Activated naive CD8-positive, alpha-beta T cell treated with anti-CD3 and anti-CD28 coated beads, Interleukin-2, amount 50 U/mL, for 24 hours (primary cell): ENCODE measurements around the gene RPL10.
A peak's percentile ranks its signal among the peaks of the same experiment; 100 is the strongest.

ENCODE experiments used
- ATAC-seq: fragments of 150-1000 bp; cut with Tn5 transposase; one replicate; pipeline ENCODE4 v1.10.0; 2021
- DNase-seq: peaks from one replicate; pipeline ENCODE4 v3.0.0; 2021
- H3K27ac Mint-ChIP-seq: one replicate; pipeline ENCODE4 v1.8.0; 2021; ENCODE audit warnings: mild to moderate bottlenecking, mixed read lengths
- H3K27me3 Mint-ChIP-seq: one replicate; pipeline ENCODE4 v1.8.0; 2021; ENCODE audit warnings: mixed read lengths
- H3K36me3 Mint-ChIP-seq: one replicate; pipeline ENCODE4 v1.8.0; 2021; ENCODE audit warnings: low read depth, mixed read lengths
- H3K4me1 Mint-ChIP-seq: one replicate; pipeline ENCODE4 v1.8.0; 2021; ENCODE audit warnings: mixed read lengths
- H3K4me3 Mint-ChIP-seq: one replicate; pipeline ENCODE4 v1.8.0; 2021; ENCODE audit warnings: mild to moderate bottlenecking, moderate library complexity, mixed read lengths
- H3K9me3 Mint-ChIP-seq: one replicate; pipeline ENCODE4 v1.8.0; 2021; ENCODE audit warnings: mixed read lengths

RPL10 gene

GRCh38 chrX:154412468-154412867 lies 14.3 kb downstream of the RPL10 start:
- Mint-ChIP-seq H3K9me3 (no peaks in the 10 kb centered on the region), H3K27me3 (no peaks in the 10 kb centered on the region), H3K4me3 (peak overlapping the region; percentile 79), H3K4me1 (peaks cover 19% of the 10 kb centered on the region), H3K36me3 (peaks cover 7% of the 10 kb centered on the region), H3K27ac (peak overlapping the region; percentile 73)
- no peak for DNase-seq
- peak; percentile 44 for ATAC-seq

DNA sequence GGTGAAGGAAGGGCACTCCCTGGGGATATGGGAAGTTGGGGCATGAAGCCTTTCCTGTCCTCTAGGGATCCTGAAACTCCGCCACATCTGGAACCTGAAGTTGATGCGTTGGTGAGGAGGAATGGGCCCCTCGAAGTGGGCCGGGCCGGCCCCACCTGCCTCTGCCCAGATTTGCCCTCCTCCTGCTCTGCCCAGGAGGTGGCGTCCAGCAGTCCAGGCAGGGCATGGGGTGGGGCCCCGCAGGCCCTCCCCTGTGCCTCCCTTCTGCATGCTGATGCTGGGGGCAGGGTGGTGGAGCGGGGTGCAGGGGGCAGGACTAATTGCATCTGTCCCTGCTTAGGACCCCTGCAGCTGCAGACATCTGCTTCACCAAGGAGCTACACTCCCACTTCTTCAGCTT lies 15.0 kb downstream of the RPL10 start:
- Mint-ChIP-seq H3K27me3 (no peaks in the 10 kb centered on the region), H3K36me3 (peaks cover 6% of the 10 kb centered on the region), H3K27ac (peak overlapping the region; percentile 73), H3K4me1 (peaks cover 19% of the 10 kb centered on the region), H3K4me3 (no peak overlapping the region), H3K9me3 (no peaks in the 10 kb centered on the region)
- ATAC-seq = no peak
- no peak for DNase-seq

- Mint-ChIP-seq H3K27me3 (no peaks in the 10 kb centered on the region), H3K4me1 (peaks cover 11% of the 10 kb centered on the region), H3K4me3 (no peak overlapping the region), H3K9me3 (no peaks in the 10 kb centered on the region), H3K27ac (no peak overlapping the region), H3K36me3 (peaks cover 5% of the 10 kb centered on the region)
- ATAC-seq = no peak
- DNase-seq = no peak
Measured at GRCh38 chrX:154417157-154417556, 19.0 kb downstream of the RPL10 start.

DNA sequence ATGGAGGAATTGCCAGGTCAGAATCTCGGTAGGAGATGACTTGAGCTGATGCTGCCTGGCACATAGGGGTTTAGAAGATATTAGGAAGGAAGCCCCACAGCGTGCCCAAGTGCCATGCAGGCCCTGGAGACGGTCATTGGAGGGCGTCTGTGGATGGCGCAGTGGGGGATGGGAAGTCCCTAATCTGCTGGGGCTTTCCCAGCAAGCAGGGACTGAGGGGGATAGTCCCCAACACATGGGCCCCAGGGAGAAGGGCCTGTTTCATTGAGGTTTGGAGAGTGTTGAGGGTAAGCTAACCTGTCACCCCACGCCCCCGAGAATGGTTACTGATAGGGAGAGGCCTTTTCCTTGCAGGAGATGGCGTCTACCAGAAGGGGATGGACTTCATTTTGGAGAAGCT lies 21.0 kb downstream of the RPL10 start:
- peaks cover 2% of the 10 kb centered on the region for H3K36me3 Mint-ChIP-seq
- no peak overlapping the region for H3K4me3 Mint-ChIP-seq
- no peak for DNase-seq
- no peak overlapping the region for H3K27ac Mint-ChIP-seq
- no peaks in the 10 kb centered on the region for H3K27me3 Mint-ChIP-seq
- peaks cover 7% of the 10 kb centered on the region for H3K4me1 Mint-ChIP-seq
- H3K9me3 Mint-ChIP-seq = no peaks in the 10 kb centered on the region
- no peak for ATAC-seq

DNA sequence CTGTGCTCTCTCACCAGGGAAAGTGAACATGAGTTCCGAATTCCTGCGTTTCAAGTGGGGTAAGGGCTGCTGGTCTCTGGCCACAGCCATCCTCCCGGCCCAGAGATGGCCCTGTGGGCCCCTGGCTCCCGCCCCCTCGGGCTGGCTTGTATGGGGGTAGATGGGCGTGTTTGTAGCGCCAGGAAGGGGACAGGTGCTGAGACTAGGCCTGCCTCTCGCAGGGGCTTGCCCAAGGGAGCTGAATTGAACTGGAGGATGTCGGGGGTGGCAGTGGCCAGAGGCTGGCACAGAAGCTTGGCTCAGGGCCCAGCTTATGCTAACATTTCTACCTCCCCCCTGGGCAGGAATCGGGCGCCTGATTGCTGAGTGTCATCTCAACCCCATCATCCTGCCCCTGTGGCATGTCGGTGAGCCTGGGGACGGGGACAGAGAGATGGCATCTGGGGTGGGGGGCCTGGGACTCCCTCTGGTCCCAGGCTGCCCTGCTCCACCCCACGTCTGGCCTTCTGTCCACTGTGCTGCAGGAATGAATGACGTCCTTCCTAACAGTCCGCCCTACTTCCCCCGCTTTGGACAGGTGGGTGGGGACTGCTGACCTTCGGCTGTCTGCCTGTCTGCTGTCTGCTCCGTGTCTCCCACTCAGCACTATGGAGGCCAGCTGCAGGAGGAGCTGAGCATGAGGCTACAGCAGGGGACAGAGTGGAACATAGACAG lies 21.7 kb downstream of the RPL10 start:
- Mint-ChIP-seq H3K27ac (no peak overlapping the region), H3K9me3 (no peaks in the 10 kb centered on the region), H3K4me3 (no peak overlapping the region), H3K36me3 (peaks cover 2% of the 10 kb centered on the region), H3K27me3 (no peaks in the 10 kb centered on the region), H3K4me1 (peaks cover 7% of the 10 kb centered on the region)
- no peak for DNase-seq
- no peak for ATAC-seq

- no peaks in the 10 kb centered on the region for H3K9me3 Mint-ChIP-seq
- no peak for ATAC-seq
Measured at GRCh38 chrX:154420402-154420756, 22.2 kb downstream of the RPL10 start.

DNA sequence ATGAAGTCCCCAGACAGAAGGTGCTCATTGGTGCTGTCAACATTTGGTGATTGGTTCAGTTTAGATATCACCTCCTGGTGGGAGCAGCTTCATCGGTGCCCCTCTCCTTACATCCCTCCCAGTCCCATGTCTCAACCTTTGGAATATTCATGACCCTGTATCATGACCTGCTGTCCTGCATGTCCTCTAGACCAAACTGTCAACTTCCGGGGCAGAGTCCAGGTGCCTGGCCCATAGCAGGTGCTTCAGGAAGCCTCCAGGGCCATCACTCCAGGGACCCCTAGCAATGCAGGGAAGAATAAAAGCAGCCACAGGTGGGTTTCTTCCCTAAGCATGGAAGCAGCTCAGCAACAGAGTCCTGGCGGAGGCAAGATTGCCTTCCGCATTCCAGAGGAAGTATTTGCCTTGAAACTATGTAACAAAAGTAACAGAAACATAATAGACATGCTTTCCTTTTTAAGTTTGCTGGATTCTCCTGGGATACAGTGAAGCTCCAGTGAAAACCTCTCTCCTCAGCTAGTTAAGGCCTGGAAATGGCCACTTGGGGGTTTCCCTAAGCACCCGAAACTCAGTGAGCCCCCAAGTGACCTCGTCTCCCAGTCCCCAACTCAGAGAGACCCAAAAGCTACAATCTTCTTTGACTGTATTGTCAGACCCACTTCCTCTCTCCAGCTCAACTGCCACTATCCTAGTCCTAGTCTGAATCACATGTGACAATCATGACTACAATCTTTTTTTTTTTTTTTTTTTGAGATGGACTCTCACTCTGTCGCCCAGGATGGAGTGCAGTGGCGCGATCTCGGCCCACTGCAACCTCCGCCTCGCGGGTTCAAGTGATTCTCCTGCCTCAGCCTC lies 29.0 kb downstream of the RPL10 start:
- Mint-ChIP-seq H3K4me3 (peak overlapping the region; percentile 24), H3K4me1 (peaks cover 26% of the 10 kb centered on the region), H3K36me3 (no peaks in the 10 kb centered on the region), H3K9me3 (no peaks in the 10 kb centered on the region), H3K27me3 (no peaks in the 10 kb centered on the region), H3K27ac (no peak overlapping the region)
- DNase-seq (no peak), ATAC-seq (no peak)

More at GRCh38 chrX:154420402-154420756, 22.2 kb downstream of the RPL10 start:
- no peak overlapping the region for H3K4me3 Mint-ChIP-seq
- DNase-seq = no peak
- H3K36me3 Mint-ChIP-seq = no peaks in the 10 kb centered on the region
- peaks cover 5% of the 10 kb centered on the region for H3K4me1 Mint-ChIP-seq
- H3K27me3 Mint-ChIP-seq = no peaks in the 10 kb centered on the region
- no peak overlapping the region for H3K27ac Mint-ChIP-seq

DNA sequence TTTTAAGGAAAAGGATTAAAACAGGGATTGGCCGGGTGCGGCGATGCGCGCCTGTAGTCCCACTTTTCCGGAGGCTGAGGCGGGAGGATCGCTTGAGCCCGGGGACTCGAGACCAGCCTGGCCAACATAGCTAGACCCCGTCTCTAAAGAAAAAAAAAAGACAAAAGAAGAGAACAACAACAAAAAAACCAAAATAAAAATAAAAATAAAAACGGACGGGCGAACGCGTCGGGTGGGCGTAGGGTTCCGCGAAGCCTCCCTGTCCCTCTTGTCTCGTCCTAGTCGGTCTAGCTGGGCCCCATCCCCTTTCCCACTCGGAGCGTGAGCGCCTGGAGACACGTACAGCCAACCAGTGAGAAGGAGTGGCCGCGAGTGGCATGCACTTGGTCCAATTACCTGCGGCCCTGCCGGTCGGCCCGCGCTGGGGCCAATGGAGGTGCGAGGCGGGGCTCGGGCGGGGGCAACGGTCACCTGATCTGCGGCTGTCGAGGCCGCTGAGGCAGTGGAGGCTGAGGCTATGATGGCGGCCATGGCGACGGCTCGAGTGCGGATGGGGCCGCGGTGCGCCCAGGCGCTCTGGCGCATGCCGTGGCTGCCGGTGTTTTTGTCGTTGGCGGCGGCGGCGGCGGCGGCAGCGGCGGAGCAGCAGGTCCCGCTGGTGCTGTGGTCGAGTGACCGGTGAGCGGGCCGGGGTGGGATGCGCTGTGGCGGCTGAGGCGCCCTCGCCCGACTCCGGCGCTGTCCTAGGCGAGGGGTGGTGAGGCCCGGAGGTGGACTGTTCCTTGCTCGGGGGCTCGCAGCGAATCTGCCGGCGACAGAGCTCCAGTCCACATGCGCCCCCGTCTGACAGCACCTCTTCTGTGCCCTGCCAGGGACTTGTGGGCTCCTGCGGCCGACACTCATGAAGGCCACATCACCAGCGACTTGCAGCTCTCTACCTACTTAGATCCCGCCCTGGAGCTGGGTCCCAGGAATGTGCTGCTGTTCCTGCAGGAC lies 30.3 kb downstream of the RPL10 start, which contains the start of gene ATP6AP1:
Gene ATP6AP1, plus strand, starts transcription at position 502 of the 996 bp plus-strand sequence. Its CDS starts 16 bp downstream, at position 518.
- peak within 1 kb of the TSS; percentile 65 for H3K27ac Mint-ChIP-seq
- H3K36me3 Mint-ChIP-seq = no peaks in the 10 kb centered on the region
- no peaks in the 10 kb centered on the region for H3K9me3 Mint-ChIP-seq
- ATAC-seq (peak; percentile 99), DNase-seq (peak; percentile 84)
- H3K27me3 Mint-ChIP-seq = no peaks in the 10 kb centered on the region
- H3K4me3 Mint-ChIP-seq = peak within 1 kb of the TSS; percentile 78
- H3K4me1 Mint-ChIP-seq = peaks cover 26% of the 10 kb centered on the region

DNA sequence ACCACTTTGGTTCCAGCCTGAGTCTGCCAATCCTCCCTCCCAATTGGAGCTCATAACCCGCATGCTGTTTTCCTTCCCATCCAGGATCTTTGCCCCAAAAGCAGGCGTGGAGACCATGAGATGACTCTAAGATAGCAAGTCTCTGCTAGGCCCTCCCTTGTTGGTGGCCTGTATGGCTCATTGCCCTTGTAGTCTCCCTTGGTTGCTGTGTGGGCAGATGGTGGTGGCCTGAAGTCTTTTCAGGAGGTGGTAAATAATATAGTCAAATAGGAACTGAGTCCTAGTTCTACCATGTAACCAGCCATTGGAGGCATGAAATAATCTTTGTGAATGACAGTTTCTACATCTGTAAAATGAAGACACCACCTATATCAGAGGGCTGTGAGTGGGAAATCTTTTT lies 31.5 kb downstream of the RPL10 start:
- H3K27me3 Mint-ChIP-seq = no peaks in the 10 kb centered on the region
- H3K27ac Mint-ChIP-seq = peak overlapping the region; percentile 54
- peak overlapping the region; percentile 78 for H3K4me3 Mint-ChIP-seq
- no peaks in the 10 kb centered on the region for H3K36me3 Mint-ChIP-seq
- H3K4me1 Mint-ChIP-seq = peaks cover 26% of the 10 kb centered on the region
- DNase-seq (no peak), ATAC-seq (no peak)
- no peaks in the 10 kb centered on the region for H3K9me3 Mint-ChIP-seq

DNA sequence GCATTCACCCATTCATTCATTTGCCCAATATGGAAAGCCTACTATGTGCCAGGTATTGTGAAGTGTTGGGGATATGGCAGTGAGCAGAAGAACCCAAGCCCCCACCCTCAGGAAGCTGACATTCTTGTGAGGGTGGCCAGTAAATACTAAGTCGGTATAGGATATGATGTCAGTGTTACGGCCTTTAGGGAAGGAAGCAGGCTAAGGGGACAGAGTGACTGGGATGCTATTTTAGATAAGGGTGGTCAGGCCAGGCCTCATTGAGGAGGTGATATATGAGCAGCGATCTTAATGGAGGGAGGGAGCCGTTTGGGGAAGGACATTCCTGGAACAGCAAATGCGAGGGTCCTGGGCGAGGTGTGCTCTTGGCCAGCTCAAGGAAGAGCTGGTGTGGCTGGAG lies 32.3 kb downstream of the RPL10 start:
- peak overlapping the region; percentile 26 for H3K4me3 Mint-ChIP-seq
- ATAC-seq (no peak), DNase-seq (no peak)
- H3K36me3 Mint-ChIP-seq = no peaks in the 10 kb centered on the region
- H3K27me3 Mint-ChIP-seq = no peaks in the 10 kb centered on the region
- no peaks in the 10 kb centered on the region for H3K9me3 Mint-ChIP-seq
- peak overlapping the region; percentile 36 for H3K27ac Mint-ChIP-seq
- H3K4me1 Mint-ChIP-seq = peaks cover 26% of the 10 kb centered on the region

DNA sequence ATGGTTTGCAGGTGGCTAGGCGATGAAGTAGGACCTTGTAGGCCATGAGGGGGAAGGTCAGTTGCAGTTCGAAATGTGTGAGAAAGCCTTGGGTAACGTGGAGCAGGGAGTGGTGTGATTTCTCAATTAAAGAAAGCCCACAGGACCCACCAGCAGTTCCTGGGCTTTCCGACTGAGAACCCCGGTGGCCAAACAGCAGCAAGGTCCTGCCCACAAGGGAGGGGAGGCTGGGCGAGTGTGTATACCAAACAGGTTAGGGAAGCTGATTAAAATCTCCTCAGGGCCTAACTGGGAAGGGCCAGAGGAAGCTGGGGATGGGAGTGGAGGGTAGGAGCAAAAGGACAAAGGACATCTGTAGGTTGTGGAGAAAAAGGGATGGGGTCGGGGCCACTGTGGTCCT lies 32.7 kb downstream of the RPL10 start:
- DNase-seq (no peak), ATAC-seq (no peak)
- H3K4me3 Mint-ChIP-seq = no peak overlapping the region
- peaks cover 27% of the 10 kb centered on the region for H3K4me1 Mint-ChIP-seq
- H3K27ac Mint-ChIP-seq = peak overlapping the region; percentile 36
- no peaks in the 10 kb centered on the region for H3K27me3 Mint-ChIP-seq
- no peaks in the 10 kb centered on the region for H3K36me3 Mint-ChIP-seq
- H3K9me3 Mint-ChIP-seq = no peaks in the 10 kb centered on the region

DNA sequence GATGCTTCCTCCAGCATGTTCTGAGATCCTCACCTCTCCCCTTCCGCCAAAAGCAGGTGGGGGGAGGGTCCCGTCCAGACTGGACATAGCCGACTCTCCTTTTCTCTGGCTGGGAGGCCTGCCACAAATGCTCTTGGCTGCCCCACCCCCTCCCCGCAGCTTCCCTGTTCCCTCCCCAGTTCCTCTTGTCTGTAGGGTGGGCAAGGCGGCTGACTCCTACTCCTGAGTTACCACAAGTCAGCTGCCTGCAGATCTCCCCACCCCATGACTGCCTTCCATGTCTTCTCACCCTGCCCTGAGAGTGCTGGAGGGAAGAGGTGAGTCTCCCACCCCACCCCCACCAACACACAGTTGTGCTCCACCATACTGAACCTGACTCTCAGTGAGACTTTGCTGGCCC lies 33.2 kb downstream of the RPL10 start:
- Mint-ChIP-seq H3K27me3 (no peaks in the 10 kb centered on the region), H3K9me3 (no peaks in the 10 kb centered on the region), H3K36me3 (no peaks in the 10 kb centered on the region), H3K4me1 (peaks cover 32% of the 10 kb centered on the region), H3K4me3 (no peak overlapping the region), H3K27ac (no peak overlapping the region)
- ATAC-seq (no peak), DNase-seq (no peak)

DNA sequence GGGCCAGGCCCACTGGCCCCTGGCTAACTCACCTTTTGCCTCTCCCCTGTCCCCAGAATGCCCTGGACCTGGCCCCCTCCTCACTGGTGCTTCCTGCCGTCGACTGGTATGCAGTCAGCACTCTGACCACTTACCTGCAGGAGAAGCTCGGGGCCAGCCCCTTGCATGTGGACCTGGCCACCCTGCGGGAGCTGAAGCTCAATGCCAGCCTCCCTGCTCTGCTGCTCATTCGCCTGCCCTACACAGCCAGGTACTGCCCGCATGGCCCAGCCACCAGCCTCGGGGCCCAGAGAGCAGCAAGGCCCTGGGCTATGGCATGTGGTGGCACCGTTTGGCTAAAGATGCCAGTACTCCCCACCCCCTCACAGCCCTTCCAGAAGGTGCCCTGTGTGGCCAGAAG lies 34.0 kb downstream of the RPL10 start:
- DNase-seq (no peak), ATAC-seq (no peak)
- H3K36me3 Mint-ChIP-seq = no peaks in the 10 kb centered on the region
- no peaks in the 10 kb centered on the region for H3K27me3 Mint-ChIP-seq
- H3K9me3 Mint-ChIP-seq = no peaks in the 10 kb centered on the region
- H3K27ac Mint-ChIP-seq = no peak overlapping the region
- H3K4me1 Mint-ChIP-seq = peaks cover 31% of the 10 kb centered on the region
- no peak overlapping the region for H3K4me3 Mint-ChIP-seq

GRCh38 chrX:154433605-154434004 lies 35.4 kb downstream of the RPL10 start:
- ATAC-seq = no peak
- H3K36me3 Mint-ChIP-seq = no peaks in the 10 kb centered on the region
- H3K27ac Mint-ChIP-seq = no peak overlapping the region
- no peak for DNase-seq
- no peaks in the 10 kb centered on the region for H3K9me3 Mint-ChIP-seq
- H3K4me1 Mint-ChIP-seq = peaks cover 28% of the 10 kb centered on the region
- H3K27me3 Mint-ChIP-seq = no peaks in the 10 kb centered on the region
- no peak overlapping the region for H3K4me3 Mint-ChIP-seq
